PC-9 (cell line): ENCODE data around the gene BTBD16. TPM values are rescaled to one million over a fixed set of nuclear protein-coding genes. Genes with fewer than 3 reads are reported as not detected.

Source experiments
- BruUV-seq: library from RNA; stranded (reverse); fragments of 400-500 nt; replicated peaks from 2 replicates; lab custom pipeline; 2021; lab: Mats Ljungman, UMichigan
- CTCF ChIA-PET: fragments of 300-600 bp; sonication (Branson Sonifier 250); formaldehyde crosslinking; loops from one replicate; lab custom pipeline; 2022; ENCODE audit warnings: antibody characterized with exemption; lab: Charles Lee
- POLR2A ChIA-PET: fragments of 300-600 bp; sonication (Branson Sonifier 250); formaldehyde crosslinking; loops from one replicate; lab custom pipeline; 2022; ENCODE audit warnings: antibody characterized with exemption; ENCODE audit not compliant: unreplicated experiment; lab: Charles Lee
- DNase-seq, 2 experiments: peaks; one replicate each; pipeline versions ENCODE4 v3.0.0 to v3.0.0-alpha.2; 2015 to 2022; ENCODE audit warnings: mixed read lengths in 1 of 2
- H2AFZ ChIP-seq: fragments of 200-600 bp; sonication (generic); 2 replicates; pipeline ENCODE4 v1.8.1; 2017; ENCODE audit warnings: antibody characterized with exemption
- H3F3A ChIP-seq: fragments of 200-600 bp; sonication (generic); 2 replicates; pipeline ENCODE4 v1.8.1; 2017; ENCODE audit warnings: antibody characterized with exemption, mild to moderate bottlenecking, low read depth; ENCODE audit not compliant: insufficient read depth
- H3K27ac ChIP-seq: fragments of 200-600 bp; sonication (generic); 2 replicates; pipeline ENCODE4 v1.6.1; 2016; ENCODE audit warnings: mixed run types
- H3K27me3 ChIP-seq: fragments of 200-600 bp; sonication (generic); 2 replicates; pipeline ENCODE4 v1.6.1; 2016; ENCODE audit warnings: low read depth, mixed run types; ENCODE audit not compliant: insufficient read depth
- H3K36me3 ChIP-seq: fragments of 200-600 bp; sonication (generic); 2 replicates; pipeline ENCODE4 v1.6.1; 2016; ENCODE audit warnings: low read depth, mixed run types
- H3K4me1 ChIP-seq: fragments of 200-600 bp; sonication (generic); replicated peaks from 2 replicates; pipeline ENCODE4 v1.6.1; 2016; ENCODE audit warnings: mixed run types; ENCODE audit not compliant: insufficient read depth
- H3K4me2 ChIP-seq: fragments of 200-600 bp; sonication (generic); 2 replicates; pipeline ENCODE4 v1.6.1; 2017; ENCODE audit warnings: mixed run types
- H3K4me3 ChIP-seq: fragments of 200-600 bp; sonication (generic); 2 replicates; pipeline ENCODE4 v1.6.1; 2016; ENCODE audit warnings: mixed run types
- H3K79me2 ChIP-seq: fragments of 200-600 bp; sonication (generic); 2 replicates; pipeline ENCODE4 v1.6.1; 2017; ENCODE audit warnings: low read depth, mixed run types
- H3K9me2 ChIP-seq: fragments of 200-600 bp; sonication (generic); 2 replicates; pipeline ENCODE4 v1.8.1; 2017; ENCODE audit warnings: mild to moderate bottlenecking; ENCODE audit not compliant: insufficient read depth
- H3K9me3 ChIP-seq: fragments of 200-600 bp; sonication (generic); 2 replicates; pipeline ENCODE4 v1.8.1; 2016; ENCODE audit warnings: low read depth; ENCODE audit not compliant: insufficient read depth
- H4K20me1 ChIP-seq: fragments of 200-600 bp; sonication (generic); 2 replicates; pipeline ENCODE4 v1.8.1; 2017; ENCODE audit not compliant: insufficient read depth
- CTCF ChIP-seq: fragments of 200-600 bp; sonication (generic); conservative IDR thresholded peaks from 2 replicates; pipeline ENCODE4 v1.6.1; 2017; ENCODE audit warnings: mixed run types, antibody characterized with exemption, mild to moderate bottlenecking, moderate library complexity
- EZH2 ChIP-seq: fragments of 200-600 bp; sonication (generic); IDR thresholded peaks from 2 replicates; pipeline ENCODE4 v1.8.0; 2017; ENCODE audit warnings: antibody characterized with exemption, low read depth
- intact Hi-C: fragments of 100-400 bp; cut with micrococcal nuclease; formaldehyde crosslinking; loops from one replicate; pipeline ENCODE4 v1.10.0; 2022; ENCODE audit not compliant: unreplicated experiment
- total RNA-seq: library from RNA; stranded (reverse); gene quantifications from 2 replicates; pipeline ENCODE4 v1.2.3, GENCODE V29; 2021

The BTBD16 gene
- total RNA-seq, 1 experiment from 2014 or later = 0.37 TPM

DNA sequence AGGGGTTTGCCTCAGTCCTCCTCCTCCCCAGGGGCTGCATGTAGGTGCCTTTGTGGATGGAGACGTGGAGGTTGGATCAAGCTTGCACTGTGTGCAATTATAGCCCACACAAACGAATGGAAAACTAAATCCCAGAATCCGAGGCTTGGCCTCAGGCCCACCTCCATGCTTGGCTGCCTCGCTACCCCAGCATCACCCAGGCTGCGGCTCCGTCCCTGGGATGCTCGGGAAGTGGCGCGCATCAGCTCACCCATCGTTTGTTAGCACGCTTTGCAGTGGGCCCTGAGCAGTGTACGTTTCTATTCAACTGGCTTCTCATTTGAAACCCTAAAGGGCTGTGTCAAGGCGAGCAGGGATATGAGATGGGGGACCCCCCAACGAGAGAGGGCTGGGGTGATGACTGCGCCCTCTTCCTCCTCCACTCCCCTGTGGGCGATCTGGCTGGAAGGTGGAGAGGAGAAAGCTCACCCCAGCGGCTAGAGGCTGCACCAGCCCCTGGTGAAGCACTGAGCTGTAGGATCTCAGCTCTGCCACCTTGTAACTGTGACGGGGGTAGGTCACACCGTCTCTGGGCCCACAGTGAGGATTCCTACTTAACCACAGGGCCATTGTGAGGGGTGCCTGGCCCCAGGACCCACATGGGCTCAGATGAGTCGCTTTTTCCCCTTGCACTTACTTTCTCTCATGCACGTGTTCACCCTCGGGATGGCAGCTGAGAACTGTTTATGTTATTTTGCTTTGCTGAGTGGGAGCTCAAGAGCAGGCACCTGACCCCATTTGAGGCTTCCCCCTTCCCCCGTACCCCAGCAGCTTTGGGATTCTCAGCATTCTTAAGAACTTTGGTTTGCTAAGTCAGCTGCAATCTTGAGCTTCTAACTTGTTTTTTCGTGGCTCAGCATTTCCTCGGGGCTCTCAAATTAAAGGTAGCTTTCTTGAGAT, 12.7 kb upstream of the BTBD16 start:
- H3K9me3 ChIP-seq = peaks cover 3% of the 10 kb centered on the region; the same call in 1 of the 2 replicates
- H4K20me1 ChIP-seq = no peaks in the 10 kb centered on the region
- no peak overlapping the region for H3K4me3 ChIP-seq
- CTCF ChIA-PET = no interaction called here
- H3K79me2 ChIP-seq = no peaks in the 10 kb centered on the region
- DNase-seq = no peak
- H3K4me1 ChIP-seq = peaks cover under 1% of the 10 kb centered on the region
- intact Hi-C loops = no loop called here
- no TSS peak for BruUV-seq
- H3K4me2 ChIP-seq = no peak overlapping the region
- TF ChIP-seq CTCF = no peak
- no peak for TF ChIP-seq EZH2
- H3K9me2 ChIP-seq = no peaks in the 10 kb centered on the region
- H3K27ac ChIP-seq = no peak overlapping the region
- H3K27me3 ChIP-seq = no peaks in the 10 kb centered on the region
- H3F3A ChIP-seq = peaks cover under 1% of the 10 kb centered on the region; the same call in 1 of the 2 replicates
- H2AFZ ChIP-seq = no peak overlapping the region
- no peaks in the 10 kb centered on the region for H3K36me3 ChIP-seq
- POLR2A ChIA-PET = interaction anchor here (0.6 kb wide), 1 partner anchor 248 kb away, joined by 17 read pairs; no protein-coding TSS in a partner anchor

- intact Hi-C loops = no loop called here
- BruUV-seq = no TSS peak
- Histone ChIP-seq H3K27ac (no peak overlapping the region), H3K4me2 (no peak overlapping the region), H3F3A (peaks cover 5% of the 10 kb centered on the region; the same call in 1 of the 2 replicates), H3K4me3 (no peak overlapping the region), H2AFZ (no peak overlapping the region), H3K36me3 (no peaks in the 10 kb centered on the region), H3K9me3 (peaks cover 3% of the 10 kb centered on the region; the same call in 1 of the 2 replicates), H3K79me2 (no peaks in the 10 kb centered on the region), H3K27me3 (no peaks in the 10 kb centered on the region), H3K9me2 (no peaks in the 10 kb centered on the region), H4K20me1 (no peaks in the 10 kb centered on the region), H3K4me1 (peaks cover 6% of the 10 kb centered on the region)
- ChIA-PET CTCF (no interaction called here), POLR2A (interaction anchor here (0.6 kb wide), 1 partner anchor 249 kb away, joined by 17 read pairs; no protein-coding TSS in a partner anchor)
- TF ChIP-seq CTCF (no peak), EZH2 (no peak)
- DNase-seq = no peak
Measured at GRCh38 chr10:122259075-122259466, 12.0 kb upstream of the BTBD16 start.

DNA sequence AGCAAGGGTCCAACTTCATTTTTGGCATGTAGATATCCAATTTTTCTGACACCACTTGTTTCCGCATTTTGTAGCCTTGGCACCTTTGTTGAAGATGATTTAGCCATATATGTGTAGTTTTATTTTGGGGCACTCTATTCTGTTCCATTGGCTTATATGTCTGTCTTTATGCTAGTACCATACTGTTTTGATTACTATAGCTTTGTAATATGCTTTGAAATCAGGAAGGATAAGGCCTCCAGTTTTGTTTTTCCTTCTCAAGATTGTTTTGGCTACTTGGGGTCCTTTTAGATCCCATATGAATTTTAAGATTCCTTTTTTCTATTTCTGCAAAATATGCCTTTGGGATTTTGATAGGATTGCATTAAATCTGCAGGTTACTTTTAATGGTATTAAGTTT, 9.5 kb upstream of the BTBD16 start:
- Histone ChIP-seq H3K27ac (no peak overlapping the region), H3K9me3 (peaks cover 3% of the 10 kb centered on the region; the same call in 1 of the 2 replicates), H3K4me1 (peaks cover 19% of the 10 kb centered on the region), H3F3A (peaks cover 14% of the 10 kb centered on the region), H3K4me2 (no peak overlapping the region), H3K27me3 (no peaks in the 10 kb centered on the region), H3K4me3 (no peak overlapping the region), H2AFZ (no peak overlapping the region), H4K20me1 (no peaks in the 10 kb centered on the region), H3K9me2 (no peaks in the 10 kb centered on the region), H3K36me3 (no peaks in the 10 kb centered on the region), H3K79me2 (no peaks in the 10 kb centered on the region)
- BruUV-seq = no TSS peak
- CTCF ChIA-PET = no interaction called here
- intact Hi-C loops = loop anchor here (10.0 kb wide), 1 partner anchor 117 kb away; no protein-coding TSS in a partner anchor
- no peak for DNase-seq
- TF ChIP-seq EZH2 (no peak), CTCF (no peak)
- POLR2A ChIA-PET = no interaction called here
